Measurements from ENCODE around the gene YY1.
"Not testable (repeated sequence)": the region's sequence is repeated elsewhere in the genome, so short reads cannot be mapped to it uniquely, and the experiment has no call there.

Gene YY1

DNA sequence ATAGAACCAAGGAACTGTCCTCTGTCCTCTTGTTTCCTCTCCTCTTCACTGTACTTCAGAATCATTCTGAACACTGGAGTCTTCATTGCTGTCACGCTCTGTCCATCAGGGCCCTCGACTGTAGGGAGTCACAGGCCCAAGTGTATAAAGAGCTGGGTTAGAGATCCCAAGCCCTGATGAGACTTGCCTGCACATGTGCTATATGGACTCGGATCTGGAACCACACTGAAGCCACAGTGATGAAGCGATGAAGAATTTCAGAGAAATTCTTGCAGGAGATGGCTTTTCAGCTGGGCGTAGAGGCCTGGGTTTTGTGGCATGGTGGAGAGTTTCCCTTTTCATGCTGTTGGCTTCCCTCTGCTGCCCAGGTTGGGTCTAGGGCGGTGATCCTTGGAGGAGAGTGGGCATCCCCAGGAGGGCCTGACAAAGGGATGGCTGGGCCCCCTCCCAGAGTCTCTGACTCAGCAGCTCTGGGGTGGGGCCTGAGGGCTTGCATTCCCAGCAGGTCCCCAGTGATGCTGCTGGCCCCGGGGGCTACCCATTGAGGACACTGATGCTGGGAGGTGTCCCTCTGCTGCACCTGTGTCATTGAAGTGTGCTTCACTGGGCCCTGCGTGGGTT lies 39.6 kb upstream of the YY1 start:
- TF ChIP-seq, protein P1, sequence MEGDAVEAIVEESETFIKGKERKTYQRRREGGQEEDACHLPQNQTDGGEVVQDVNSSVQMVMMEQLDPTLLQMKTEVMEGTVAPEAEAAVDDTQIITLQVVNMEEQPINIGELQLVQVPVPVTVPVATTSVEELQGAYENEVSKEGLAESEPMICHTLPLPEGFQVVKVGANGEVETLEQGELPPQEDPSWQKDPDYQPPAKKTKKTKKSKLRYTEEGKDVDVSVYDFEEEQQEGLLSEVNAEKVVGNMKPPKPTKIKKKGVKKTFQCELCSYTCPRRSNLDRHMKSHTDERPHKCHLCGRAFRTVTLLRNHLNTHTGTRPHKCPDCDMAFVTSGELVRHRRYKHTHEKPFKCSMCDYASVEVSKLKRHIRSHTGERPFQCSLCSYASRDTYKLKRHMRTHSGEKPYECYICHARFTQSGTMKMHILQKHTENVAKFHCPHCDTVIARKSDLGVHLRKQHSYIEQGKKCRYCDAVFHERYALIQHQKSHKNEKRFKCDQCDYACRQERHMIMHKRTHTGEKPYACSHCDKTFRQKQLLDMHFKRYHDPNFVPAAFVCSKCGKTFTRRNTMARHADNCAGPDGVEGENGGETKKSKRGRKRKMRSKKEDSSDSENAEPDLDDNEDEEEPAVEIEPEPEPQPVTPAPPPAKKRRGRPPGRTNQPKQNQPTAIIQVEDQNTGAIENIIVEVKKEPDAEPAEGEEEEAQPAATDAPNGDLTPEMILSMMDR (conservative IDR thresholded peaks at IDR 0.05): no peak
- H3K27ac ChIP-seq: no peak overlapping the region

DNA sequence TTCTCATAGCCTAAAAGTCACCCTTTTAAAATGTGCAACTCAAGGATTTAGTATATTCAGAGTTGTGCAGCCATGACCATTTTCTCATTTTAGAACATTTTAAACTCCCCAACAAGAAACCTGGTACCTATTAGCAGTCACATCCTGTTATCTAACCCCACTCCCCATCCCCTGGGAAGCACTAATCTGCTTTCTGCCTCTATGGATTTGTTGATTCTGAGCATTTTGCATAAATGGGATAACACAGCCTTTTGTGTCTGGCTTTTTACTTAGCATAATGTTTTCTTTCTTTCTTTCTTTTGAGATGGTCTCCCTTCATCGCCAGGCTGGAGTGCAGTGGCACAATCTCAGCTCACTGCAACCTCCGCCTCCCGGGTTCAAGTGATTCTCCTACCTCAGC lies 38.6 kb upstream of the YY1 start:
- TF ChIP-seq, protein P1 (conservative IDR thresholded peaks at IDR 0.05): no peak
- H3K27ac ChIP-seq: no peak overlapping the region

DNA sequence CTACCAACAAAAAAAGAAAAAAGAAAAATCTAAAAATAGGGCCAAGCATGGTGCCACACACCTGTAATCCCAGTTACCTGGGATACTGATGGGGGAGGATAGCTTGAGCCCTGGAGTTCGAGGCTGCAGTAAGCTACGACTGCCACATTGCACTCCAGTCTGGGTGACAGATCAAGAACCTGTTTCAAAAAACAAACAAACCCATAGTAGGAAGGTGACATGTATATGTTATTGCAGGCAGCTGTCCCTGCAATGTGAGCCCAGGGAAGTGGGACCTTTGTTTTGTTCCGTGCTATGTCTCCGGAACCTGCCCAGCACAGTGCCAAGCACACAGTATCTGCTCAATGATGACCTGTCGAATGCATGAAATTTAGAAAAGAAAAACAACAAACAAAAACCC lies 37.2 kb upstream of the YY1 start:
- no peak overlapping the region for H3K27ac ChIP-seq
- TF ChIP-seq, protein P1 (conservative IDR thresholded peaks at IDR 0.05): no peak

DNA sequence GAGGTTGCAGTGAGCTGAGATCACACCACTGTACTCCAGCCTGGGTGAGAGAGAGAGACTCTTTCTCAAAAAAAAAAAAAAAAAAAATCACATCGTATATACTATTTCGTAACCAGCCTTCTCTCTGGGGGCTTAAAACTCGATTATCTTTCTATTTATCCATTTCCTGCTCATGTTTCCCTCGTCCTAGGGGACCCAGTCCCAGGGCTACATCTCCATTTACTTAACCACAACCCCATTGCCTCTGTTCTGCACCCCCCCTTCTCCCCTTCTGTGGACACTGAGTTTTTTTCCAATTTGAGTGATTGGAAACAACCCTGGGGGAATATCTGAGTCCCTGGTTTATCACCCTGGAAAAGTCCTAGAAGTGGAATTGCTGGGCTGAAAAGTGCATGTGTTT lies 36.2 kb upstream of the YY1 start:
- TF ChIP-seq, protein P1 (conservative IDR thresholded peaks at IDR 0.05): no peak
- H3K27ac ChIP-seq: no peak overlapping the region

DNA sequence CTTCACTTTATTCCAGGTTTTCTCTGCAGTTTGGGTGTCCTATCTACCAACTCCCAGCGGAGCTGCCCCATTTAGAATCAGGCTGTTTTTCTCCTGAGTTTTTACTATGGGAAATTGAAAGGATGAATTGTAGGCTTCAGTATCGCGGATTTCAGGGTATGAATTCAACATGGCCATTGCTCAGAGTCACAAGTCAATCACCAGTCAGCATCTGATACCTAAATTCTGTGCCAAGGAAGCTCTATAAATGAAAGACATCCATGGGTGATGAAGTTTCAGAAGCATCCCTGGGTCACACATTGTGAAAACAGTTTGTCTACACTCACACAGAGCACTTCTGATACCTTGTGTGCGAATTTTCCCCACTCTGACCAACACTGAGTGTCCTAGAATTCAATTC lies 35.8 kb upstream of the YY1 start:
- H3K27ac ChIP-seq: no peak overlapping the region
- TF ChIP-seq, protein P1 (conservative IDR thresholded peaks at IDR 0.05): no peak

DNA sequence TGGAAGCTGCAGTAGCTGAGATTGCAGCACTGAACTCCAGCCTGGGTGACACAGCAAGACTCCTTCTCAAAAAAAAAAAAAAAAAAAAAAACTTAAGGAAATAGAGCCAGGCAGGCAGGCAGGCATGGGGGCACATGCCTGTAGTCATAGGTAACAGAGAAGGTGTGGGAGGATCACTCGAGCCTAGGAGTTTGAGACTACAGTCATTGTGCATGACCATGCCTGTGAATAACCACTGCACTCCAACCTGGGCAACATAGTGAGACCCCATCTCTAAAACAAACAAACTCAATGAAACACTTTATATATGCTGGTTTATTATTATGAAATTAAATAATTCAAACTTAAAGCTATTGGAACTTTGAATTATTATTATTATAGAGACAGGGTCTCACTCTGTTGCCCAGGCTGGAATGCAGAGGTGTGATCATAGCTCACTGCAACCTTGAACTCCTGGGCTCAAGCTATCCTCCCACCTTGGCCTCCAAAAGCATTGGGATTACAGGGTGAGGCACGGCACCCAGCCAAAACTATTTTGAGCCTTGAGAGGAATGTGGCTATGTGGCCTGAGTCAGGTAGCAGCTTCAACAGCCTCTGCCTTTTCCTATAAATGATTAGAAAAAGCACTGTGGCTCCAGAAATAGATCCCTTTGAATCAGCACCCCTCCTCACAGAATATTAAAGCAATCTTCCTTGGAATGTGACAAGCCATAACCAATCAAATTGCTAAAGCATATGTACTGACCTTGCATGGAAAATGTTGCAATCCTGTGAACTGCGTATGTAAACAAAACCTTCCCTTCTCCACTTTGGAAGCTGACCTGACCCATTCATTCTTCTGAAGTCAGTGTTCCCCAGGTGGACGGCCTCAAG lies 34.7 kb upstream of the YY1 start:
- TF ChIP-seq, protein P1 (conservative IDR thresholded peaks at IDR 0.05): no peak
- no peak overlapping the region for H3K27ac ChIP-seq

DNA sequence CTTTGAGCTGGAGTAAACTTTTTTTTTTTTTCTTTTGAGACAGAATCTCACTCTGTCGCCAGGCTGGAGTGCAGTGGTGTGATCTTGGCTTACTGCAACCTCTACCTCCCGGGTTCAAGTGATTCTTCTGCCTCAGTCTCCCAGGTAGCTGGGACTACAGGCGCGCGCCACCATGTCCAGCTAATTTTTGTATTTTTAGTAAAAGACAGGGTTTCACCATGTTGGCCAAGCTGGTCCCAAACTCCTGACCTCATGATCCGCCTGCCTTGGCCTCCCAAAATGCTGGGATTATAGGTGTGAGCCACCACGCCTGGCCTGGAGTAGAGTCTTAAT lies 34.1 kb upstream of the YY1 start:
- H3K27ac ChIP-seq: not testable (repeated sequence)

DNA sequence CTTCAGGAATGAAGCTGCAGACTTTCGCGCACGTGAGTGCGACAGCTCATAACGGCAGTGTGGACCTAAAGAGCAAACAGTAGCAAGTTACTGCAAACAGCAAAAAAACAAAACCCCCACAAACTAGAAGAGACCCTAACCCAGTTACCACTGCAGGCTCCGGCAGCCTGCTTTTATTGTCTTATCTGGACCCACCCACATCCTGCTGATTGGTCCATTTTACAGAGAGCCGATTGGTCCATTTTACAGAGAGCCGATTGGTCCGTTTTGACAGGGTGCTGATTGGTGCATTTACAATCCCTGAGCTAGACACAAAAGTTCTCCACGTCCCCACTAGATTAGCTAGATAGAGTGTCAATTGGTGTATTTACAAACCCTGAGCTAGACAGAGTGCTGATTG lies 31.4 kb upstream of the YY1 start:
- H3K27ac ChIP-seq: not testable (repeated sequence)

DNA sequence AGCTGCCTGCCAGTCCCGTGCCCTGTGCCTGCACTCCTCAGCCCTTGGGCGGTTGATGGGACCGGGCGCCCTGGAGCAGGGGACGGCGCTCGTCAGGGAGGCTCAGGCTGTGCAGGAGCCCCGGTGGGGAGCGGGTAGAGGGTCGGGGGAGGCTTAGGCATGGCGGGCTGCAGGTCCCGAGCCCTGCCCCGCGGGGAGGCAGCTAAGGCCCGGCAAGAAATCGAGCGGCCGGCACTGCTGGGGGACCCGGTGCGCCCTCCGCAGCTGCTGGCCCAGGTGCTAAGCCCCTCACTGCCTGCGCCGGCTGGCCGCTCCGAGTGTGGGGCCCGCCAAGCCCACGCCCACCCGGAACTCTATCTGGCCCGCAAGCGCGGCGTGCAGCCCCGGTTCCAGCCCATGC lies 30.8 kb upstream of the YY1 start:
- H3K27ac ChIP-seq: not testable (repeated sequence)

Data from VCaP (cell line).